AG09319 (cell line): ENCODE measurements around the gene TTLL13.

ENCODE experiments used
- DNase-seq: peaks from one replicate; pipeline ENCODE4 v3.0.0-alpha.2; 2010; ENCODE audit warnings: low read depth; ENCODE audit errors: extremely low read depth
- CTCF ChIP-seq: IDR thresholded peaks from 2 replicates; pipeline ENCODE4 v1.5.1; 2011; ENCODE audit warnings: low read depth, mild to moderate bottlenecking, inconsistent platforms, low read length, moderate library complexity

Gene TTLL13

GRCh38 chr15:90211440-90212143 is 37.8 kb upstream of the TTLL13 start:
- DNase-seq = no peak
- TF ChIP-seq CTCF = no peak

GRCh38 chr15:90212221-90213098 is 36.9 kb upstream of the TTLL13 start:
- no peak for TF ChIP-seq CTCF
- DNase-seq = no peak

- no peak for TF ChIP-seq CTCF
- DNase-seq = no peak
Measured at GRCh38 chr15:90213122-90213817, 36.1 kb upstream of the TTLL13 start.

GRCh38 chr15:90213818-90214204 is 35.5 kb upstream of the TTLL13 start:
- DNase-seq = no peak
- TF ChIP-seq CTCF = no peak

GRCh38 chr15:90214553-90215196 is 34.7 kb upstream of the TTLL13 start:
- TF ChIP-seq CTCF = no peak; the same call in 1 of the 2 replicates
- DNase-seq = no peak

GRCh38 chr15:90217671-90218394 is 31.5 kb upstream of the TTLL13 start:
- TF ChIP-seq CTCF = no peak
- DNase-seq = no peak
